PC-3 (cell line): Measurements from ENCODE around the gene ANKS1A. TPM values are rescaled to one million over a fixed set of nuclear protein-coding genes. Genes with fewer than 3 reads are reported as not detected.

Experiments
- ATAC-seq: fragments of 200-7000 bp; cut with Tn5 transposase; 2 replicates; pipeline ENCODE4 v1.9.1; 2020; ENCODE audit warnings: mild to moderate bottlenecking, moderate library complexity
- BruUV-seq: library from RNA; stranded (reverse); fragments of 400-500 nt; replicated peaks from 2 replicates; lab custom pipeline; 2021; lab: Mats Ljungman, UMichigan
- CTCF ChIA-PET: fragments of 300-600 bp; sonication (Branson Sonifier 250); formaldehyde crosslinking; loops from one replicate; lab custom pipeline; 2022; ENCODE audit warnings: antibody characterized with exemption; lab: Charles Lee
- POLR2A ChIA-PET: fragments of 300-600 bp; sonication (Branson Sonifier 250); formaldehyde crosslinking; loops from one replicate; lab custom pipeline; 2022; ENCODE audit warnings: antibody characterized with exemption; ENCODE audit not compliant: unreplicated experiment; lab: Charles Lee
- DNase-seq: peaks from one replicate; pipeline ENCODE4 v3.0.0-alpha.2; 2015
- H2AFZ ChIP-seq: fragments of 300-600 bp; sonication (generic); 2 replicates; pipeline ENCODE4 v1.6.0; 2016; ENCODE audit warnings: antibody characterized with exemption, low read length
- H3F3A ChIP-seq: fragments of 300-600 bp; sonication (generic); one replicate; pipeline ENCODE4 v1.6.0; 2017; ENCODE audit warnings: antibody characterized with exemption, low read length, control low read depth, mild to moderate bottlenecking; ENCODE audit not compliant: unreplicated experiment
- H3K27ac ChIP-seq: fragments of 300-600 bp; sonication (generic); 2 replicates; pipeline ENCODE4 v1.5.1; 2016; ENCODE audit warnings: mild to moderate bottlenecking, low read length
- H3K27me3 ChIP-seq: fragments of 300-600 bp; sonication (generic); 2 replicates; pipeline ENCODE4 v1.6.1; 2016; ENCODE audit warnings: low read length, mixed read lengths
- H3K36me3 ChIP-seq: fragments of 300-600 bp; sonication (generic); 2 replicates; pipeline ENCODE4 v1.6.1; 2016; ENCODE audit warnings: low read depth, mixed run types, low read length, mixed read lengths
- H3K4me1 ChIP-seq: fragments of 300-600 bp; sonication (generic); 2 replicates; pipeline ENCODE4 v1.5.1; 2016; ENCODE audit warnings: low read length; ENCODE audit not compliant: insufficient read depth
- H3K4me2 ChIP-seq: fragments of 300-600 bp; sonication (generic); 2 replicates; pipeline ENCODE4 v1.6.0; 2016; ENCODE audit warnings: low read length
- H3K4me3 ChIP-seq: fragments of 300-600 bp; sonication (generic); 2 replicates; pipeline ENCODE4 v1.5.1; 2016; ENCODE audit warnings: mild to moderate bottlenecking, low read length, mixed read lengths
- H3K79me2 ChIP-seq: fragments of 300-600 bp; sonication (generic); 2 replicates; pipeline ENCODE4 v1.6.1; 2017; ENCODE audit warnings: low read length, mixed read lengths
- H3K9ac ChIP-seq: fragments of 300-600 bp; sonication (generic); 2 replicates; pipeline ENCODE4 v1.6.0; 2016; ENCODE audit warnings: mild to moderate bottlenecking, low read length
- H3K9me2 ChIP-seq: fragments of 300-600 bp; sonication (generic); replicated peaks from 2 replicates; pipeline ENCODE4 v1.6.1; 2016; ENCODE audit warnings: mixed run types, low read length, mixed read lengths
- H3K9me3 ChIP-seq: fragments of 300-600 bp; sonication (generic); 2 replicates; pipeline ENCODE4 v1.6.1; 2016; ENCODE audit warnings: low read length, mixed read lengths
- H4K20me1 ChIP-seq: fragments of 300-600 bp; sonication (generic); 2 replicates; pipeline ENCODE4 v1.6.1; 2016; ENCODE audit warnings: low read length, mixed read lengths
- EZH2 ChIP-seq: fragments of 300-600 bp; sonication (generic); IDR thresholded peaks from one replicate; pipeline ENCODE4 v1.6.1; 2017; ENCODE audit warnings: antibody characterized with exemption, mild to moderate bottlenecking, low read length; ENCODE audit not compliant: unreplicated experiment
- EZH2phosphoT487 ChIP-seq: fragments of 300-600 bp; sonication (generic); IDR thresholded peaks from 2 replicates; pipeline ENCODE4 v1.6.1; 2018; ENCODE audit warnings: mild to moderate bottlenecking, antibody characterized with exemption, low read length, borderline replicate concordance
- intact Hi-C: fragments of 100-400 bp; cut with micrococcal nuclease; formaldehyde crosslinking; loops from 2 replicates; pipeline ENCODE4 v1.9.0; 2023
- total RNA-seq: library from RNA; depleted of rRNA; stranded (reverse); fragments of >200 nt; gene quantifications from 2 replicates; pipeline ENCODE4 v1.2.3, GENCODE V29; 2014
- TF ChIP-seq, protein P1 (sequence below): fragments of 300-600 bp; sonication (generic); conservative IDR thresholded peaks from 2 replicates; pipeline ENCODE4 v1.5.1; 2017; ENCODE audit warnings: antibody characterized with exemption, low read depth, mild to moderate bottlenecking, low read length

The ANKS1A gene
- total RNA-seq, 1 experiment from 2014 or later = 18.8 TPM

GRCh38 chr6:34970957-34971356 is 81.9 kb downstream of the ANKS1A start:
- POLR2A ChIA-PET = no interaction called here
- Histone ChIP-seq H3K27ac (no peak overlapping the region), H3K4me2 (no peak overlapping the region), H3K4me1 (no peaks in the 10 kb centered on the region), H3F3A (no peaks in the 10 kb centered on the region), H4K20me1 (no peaks in the 10 kb centered on the region), H3K27me3 (no peaks in the 10 kb centered on the region), H3K79me2 (no peaks in the 10 kb centered on the region), H3K9ac (no peak overlapping the region), H3K9me3 (no peaks in the 10 kb centered on the region), H3K4me3 (no peak overlapping the region), H3K36me3 (peaks cover 13% of the 10 kb centered on the region), H2AFZ (no peak overlapping the region), H3K9me2 (no peaks in the 10 kb centered on the region)
- TF ChIP-seq EZH2 = no peak
- no peak for TF ChIP-seq EZH2phosphoT487
- TF ChIP-seq, protein P1, sequence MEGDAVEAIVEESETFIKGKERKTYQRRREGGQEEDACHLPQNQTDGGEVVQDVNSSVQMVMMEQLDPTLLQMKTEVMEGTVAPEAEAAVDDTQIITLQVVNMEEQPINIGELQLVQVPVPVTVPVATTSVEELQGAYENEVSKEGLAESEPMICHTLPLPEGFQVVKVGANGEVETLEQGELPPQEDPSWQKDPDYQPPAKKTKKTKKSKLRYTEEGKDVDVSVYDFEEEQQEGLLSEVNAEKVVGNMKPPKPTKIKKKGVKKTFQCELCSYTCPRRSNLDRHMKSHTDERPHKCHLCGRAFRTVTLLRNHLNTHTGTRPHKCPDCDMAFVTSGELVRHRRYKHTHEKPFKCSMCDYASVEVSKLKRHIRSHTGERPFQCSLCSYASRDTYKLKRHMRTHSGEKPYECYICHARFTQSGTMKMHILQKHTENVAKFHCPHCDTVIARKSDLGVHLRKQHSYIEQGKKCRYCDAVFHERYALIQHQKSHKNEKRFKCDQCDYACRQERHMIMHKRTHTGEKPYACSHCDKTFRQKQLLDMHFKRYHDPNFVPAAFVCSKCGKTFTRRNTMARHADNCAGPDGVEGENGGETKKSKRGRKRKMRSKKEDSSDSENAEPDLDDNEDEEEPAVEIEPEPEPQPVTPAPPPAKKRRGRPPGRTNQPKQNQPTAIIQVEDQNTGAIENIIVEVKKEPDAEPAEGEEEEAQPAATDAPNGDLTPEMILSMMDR = no peak
- intact Hi-C loops = no loop called here
- CTCF ChIA-PET = no interaction called here
- no TSS peak for BruUV-seq
- ATAC-seq (no peak), DNase-seq (no peak)

DNA sequence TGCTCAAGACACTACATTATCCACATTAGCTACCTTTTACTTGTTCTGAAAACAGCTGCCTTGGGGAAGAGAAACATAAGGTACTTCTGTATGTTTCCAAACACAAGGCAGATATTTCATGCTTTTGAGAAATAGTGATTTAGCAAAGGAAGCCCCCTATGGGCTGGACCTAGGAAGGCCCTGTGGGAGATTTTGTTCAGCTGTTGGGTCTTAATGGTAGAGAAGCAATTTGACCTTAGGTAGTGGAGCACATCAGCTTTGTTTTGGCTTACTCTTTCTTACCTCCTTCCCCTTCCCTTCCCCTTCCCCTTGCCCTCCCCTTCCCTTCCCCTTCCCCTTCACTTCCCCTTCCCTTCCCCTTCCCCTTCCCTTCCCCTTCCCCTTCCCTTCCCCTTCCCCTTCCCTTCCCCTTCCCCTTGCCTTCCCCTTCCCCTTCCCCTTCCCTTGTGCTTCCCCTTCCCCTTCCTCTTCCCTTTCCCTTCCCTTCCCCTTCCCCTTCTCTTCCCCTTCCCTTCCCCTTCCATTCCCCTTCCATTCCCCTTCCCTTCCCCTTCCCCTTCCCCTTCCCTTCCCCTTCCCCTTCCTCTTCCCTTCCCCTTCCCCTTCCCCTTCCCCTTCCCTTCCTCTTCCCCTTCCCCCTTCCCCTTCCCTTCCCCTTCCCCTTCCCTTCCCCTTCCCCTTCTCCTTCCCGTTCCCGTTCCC is 84.6 kb downstream of the ANKS1A start:
- TF ChIP-seq EZH2phosphoT487 (no peak), EZH2 (no peak)
- TF ChIP-seq, protein P1 = peak; percentile 41
- Histone ChIP-seq H3K36me3 (peaks cover 13% of the 10 kb centered on the region), H3K27ac (no peak overlapping the region), H3K4me1 (no peaks in the 10 kb centered on the region), H3K27me3 (no peaks in the 10 kb centered on the region), H3K9me2 (no peaks in the 10 kb centered on the region), H4K20me1 (no peaks in the 10 kb centered on the region), H3K9ac (no peak overlapping the region), H3K9me3 (no peaks in the 10 kb centered on the region), H3K4me3 (no peak overlapping the region), H2AFZ (no peak overlapping the region), H3F3A (no peaks in the 10 kb centered on the region), H3K4me2 (no peak overlapping the region), H3K79me2 (no peaks in the 10 kb centered on the region)
- ATAC-seq (no peak), DNase-seq (no peak)
- ChIA-PET CTCF (no interaction called here), POLR2A (no interaction called here)
- no TSS peak for BruUV-seq
- intact Hi-C loops = no loop called here

DNA sequence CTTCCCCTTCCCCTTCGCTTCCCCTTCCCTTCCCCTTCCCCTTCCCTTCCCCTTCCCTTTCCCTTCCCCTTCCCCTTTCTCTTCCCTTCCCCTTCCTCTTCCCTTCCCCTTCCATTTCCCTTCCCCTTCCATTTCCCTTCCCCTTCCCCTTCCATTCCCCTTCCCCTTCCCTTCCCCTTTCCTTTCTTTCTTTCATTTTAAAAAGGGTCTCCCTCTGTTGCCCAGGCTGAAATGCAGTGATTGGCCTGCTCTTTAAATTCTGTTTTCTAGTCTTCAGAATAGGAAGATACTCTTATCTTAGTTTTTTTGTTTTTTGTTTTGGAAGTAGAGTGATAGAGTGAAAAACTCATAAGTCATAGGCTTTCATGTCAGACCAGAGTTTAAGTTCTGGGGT is 85.2 kb downstream of the ANKS1A start:
- Histone ChIP-seq H3K27ac (no peak overlapping the region), H3K9ac (no peak overlapping the region), H2AFZ (no peak overlapping the region), H4K20me1 (no peaks in the 10 kb centered on the region), H3K4me1 (no peaks in the 10 kb centered on the region), H3K27me3 (no peaks in the 10 kb centered on the region), H3K79me2 (no peaks in the 10 kb centered on the region), H3K9me2 (no peaks in the 10 kb centered on the region), H3F3A (no peaks in the 10 kb centered on the region), H3K4me3 (no peak overlapping the region), H3K36me3 (peaks cover 13% of the 10 kb centered on the region), H3K9me3 (no peaks in the 10 kb centered on the region), H3K4me2 (no peak overlapping the region)
- DNase-seq = no peak
- TF ChIP-seq, protein P1 = no peak
- no peak for TF ChIP-seq EZH2phosphoT487
- TF ChIP-seq EZH2 = no peak
- no peak for ATAC-seq
- ChIA-PET POLR2A (no interaction called here), CTCF (no interaction called here)
- intact Hi-C loops = no loop called here
- BruUV-seq = no TSS peak
